Stimulated activated CD4-positive, alpha-beta T cell treated with anti-CD3 and anti-CD28 coated beads, Interleukin-12 subunit alpha, Interleukin-12 subunit beta, amount 100 ng/mL, for 48 hours (primary cell): ENCODE results near the gene MBOAT1.

Source experiments
- DNase-seq, 3 donors: peaks; one replicate each; pipeline ENCODE4 v3.0.0-alpha.2; 2020; ENCODE audit warnings: low read depth in 2 of 3, low spot score in 1 of 3

The MBOAT1 gene

DNA sequence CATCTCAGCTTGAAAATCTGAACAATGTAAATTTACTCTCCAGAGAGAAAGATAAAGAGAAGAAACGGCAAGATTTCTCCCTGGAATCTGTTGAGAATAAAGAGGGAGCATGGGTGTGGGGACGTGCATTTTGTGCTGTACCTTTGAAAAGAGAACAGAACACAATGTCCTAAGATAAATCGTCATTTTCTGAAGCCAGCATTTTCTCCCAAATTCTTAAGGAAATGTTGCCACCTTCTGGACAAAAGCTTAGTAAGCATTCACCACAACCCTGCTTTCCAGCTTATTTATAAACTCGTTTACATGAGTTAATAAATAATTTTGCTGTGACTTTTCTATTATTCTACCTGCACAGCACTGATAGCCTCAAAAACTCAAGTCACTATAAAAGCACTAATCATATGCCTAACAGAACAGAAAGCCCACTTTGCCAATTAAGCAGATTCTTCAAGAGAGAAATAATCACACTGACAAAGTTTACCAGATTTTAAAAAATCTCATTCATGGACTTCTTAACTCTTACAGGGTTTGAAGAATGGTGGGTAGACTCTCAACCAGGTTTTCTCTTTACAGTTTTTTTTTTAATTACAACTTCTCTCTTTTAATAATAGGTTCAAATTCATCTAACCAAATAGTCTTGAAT, 155.8 kb downstream of the MBOAT1 start:
- DNase-seq: peak in 1 of 3 donors; percentile 11

DNA sequence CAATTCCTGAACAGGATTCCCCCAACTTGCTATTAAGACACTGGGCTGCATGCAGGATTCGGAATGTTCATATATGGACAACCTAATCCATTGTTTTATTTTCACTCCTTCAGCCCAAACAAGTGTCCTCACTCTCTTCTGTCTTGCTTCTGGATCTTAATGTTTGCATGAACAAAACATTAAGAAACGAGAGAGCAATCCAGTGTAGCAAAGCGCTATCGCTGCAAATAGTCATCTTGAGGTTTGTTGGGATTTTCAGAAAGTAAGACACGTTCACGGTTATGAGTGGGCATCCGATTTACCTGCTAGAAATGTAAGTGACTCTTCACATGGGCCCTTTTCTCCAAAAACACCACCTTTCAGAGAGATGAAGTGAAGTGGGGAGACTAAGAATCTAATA, 156.4 kb downstream of the MBOAT1 start:
- no peak for DNase-seq
